Activated CD8-positive, alpha-beta T cell treated with anti-CD3 and anti-CD28 coated beads for 36 hours (primary cell): ENCODE measurements around the gene EXT2. TPM values are rescaled to one million over a fixed set of nuclear protein-coding genes. Genes with fewer than 3 reads are reported as not detected.

ENCODE experiments used
- ATAC-seq: fragments of 200-7000 bp; cut with Tn5 transposase; one replicate; pipeline ENCODE4 v1.10.0; 2021; ENCODE audit warnings: mild to moderate bottlenecking, moderate library complexity
- CTCF ChIA-PET: fragments of 350-600 bp; sonication (Branson Sonifier 250); formaldehyde crosslinking; loops from one replicate; lab custom pipeline; 2021; ENCODE audit warnings: antibody characterized with exemption; lab: Charles Lee
- POLR2A ChIA-PET: fragments of 350-600 bp; sonication (Branson Sonifier 250); formaldehyde crosslinking; loops from one replicate; lab custom pipeline; 2021; ENCODE audit warnings: antibody characterized with exemption; lab: Charles Lee
- DNase-seq: peaks from one replicate; pipeline ENCODE4 v3.0.0-alpha.2; 2020
- H3K27ac Mint-ChIP-seq: one replicate; pipeline ENCODE4 v1.8.0; 2021; ENCODE audit warnings: mild to moderate bottlenecking, mixed read lengths
- H3K27me3 Mint-ChIP-seq: one replicate; pipeline ENCODE4 v1.8.0; 2021; ENCODE audit warnings: mixed read lengths
- H3K36me3 Mint-ChIP-seq: one replicate; pipeline ENCODE4 v1.8.0; 2021; ENCODE audit warnings: low read depth, mixed read lengths
- H3K4me1 Mint-ChIP-seq: one replicate; pipeline ENCODE4 v1.8.0; 2021; ENCODE audit warnings: low read depth, mixed read lengths
- H3K4me3 Mint-ChIP-seq: one replicate; pipeline ENCODE4 v1.8.0; 2021; ENCODE audit warnings: mild to moderate bottlenecking, moderate library complexity, mixed read lengths
- H3K9me3 Mint-ChIP-seq: one replicate; pipeline ENCODE4 v1.8.0; 2021; ENCODE audit warnings: mixed read lengths
- intact Hi-C: fragments of 100-400 bp; cut with micrococcal nuclease; formaldehyde crosslinking; loops from one replicate; pipeline ENCODE4 v1.10.0; 2022
- total RNA-seq, 2 experiments: library from RNA; stranded (reverse); gene quantifications; one replicate each; pipeline ENCODE4 v1.2.3, GENCODE V29; 2021
- TF ChIP-seq, protein P1 (sequence below): fragments of 200-600 bp; IDR thresholded peaks from one replicate; pipeline ENCODE4 v1.8.0; 2022; ENCODE audit warnings: antibody characterized with exemption, mild to moderate bottlenecking

The EXT2 gene
- total RNA-seq, 2 experiments from 2014 or later = 20.0 to 20.2 TPM

DNA sequence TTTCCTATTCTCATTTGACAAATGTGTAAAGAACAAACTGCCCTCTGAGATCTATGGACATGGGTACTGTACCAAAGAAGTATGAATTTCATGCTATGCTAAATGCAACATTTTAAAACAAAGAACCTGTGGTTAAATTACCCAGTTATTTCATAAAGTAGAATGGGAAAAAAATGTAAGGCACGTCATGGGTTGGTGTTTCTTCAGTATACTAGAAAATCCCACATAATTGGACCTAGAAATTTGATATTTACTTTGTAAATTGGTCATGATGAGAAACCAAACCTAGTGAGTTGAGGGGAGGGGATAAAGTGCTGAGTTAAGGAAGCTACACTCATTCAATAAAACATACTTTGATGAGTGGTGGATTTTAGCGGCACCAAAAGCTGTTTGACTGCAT lies 110.4 kb downstream of the EXT2 start:
- Mint-ChIP-seq H3K27me3 (no peaks in the 10 kb centered on the region), H3K9me3 (no peaks in the 10 kb centered on the region), H3K4me1 (no peaks in the 10 kb centered on the region), H3K27ac (no peak overlapping the region), H3K4me3 (no peak overlapping the region), H3K36me3 (peaks cover 43% of the 10 kb centered on the region)
- CTCF ChIA-PET = no interaction called here
- POLR2A ChIA-PET = no interaction called here
- ATAC-seq (no peak), DNase-seq (no peak)
- intact Hi-C loops = no loop called here
- TF ChIP-seq, protein P1, sequence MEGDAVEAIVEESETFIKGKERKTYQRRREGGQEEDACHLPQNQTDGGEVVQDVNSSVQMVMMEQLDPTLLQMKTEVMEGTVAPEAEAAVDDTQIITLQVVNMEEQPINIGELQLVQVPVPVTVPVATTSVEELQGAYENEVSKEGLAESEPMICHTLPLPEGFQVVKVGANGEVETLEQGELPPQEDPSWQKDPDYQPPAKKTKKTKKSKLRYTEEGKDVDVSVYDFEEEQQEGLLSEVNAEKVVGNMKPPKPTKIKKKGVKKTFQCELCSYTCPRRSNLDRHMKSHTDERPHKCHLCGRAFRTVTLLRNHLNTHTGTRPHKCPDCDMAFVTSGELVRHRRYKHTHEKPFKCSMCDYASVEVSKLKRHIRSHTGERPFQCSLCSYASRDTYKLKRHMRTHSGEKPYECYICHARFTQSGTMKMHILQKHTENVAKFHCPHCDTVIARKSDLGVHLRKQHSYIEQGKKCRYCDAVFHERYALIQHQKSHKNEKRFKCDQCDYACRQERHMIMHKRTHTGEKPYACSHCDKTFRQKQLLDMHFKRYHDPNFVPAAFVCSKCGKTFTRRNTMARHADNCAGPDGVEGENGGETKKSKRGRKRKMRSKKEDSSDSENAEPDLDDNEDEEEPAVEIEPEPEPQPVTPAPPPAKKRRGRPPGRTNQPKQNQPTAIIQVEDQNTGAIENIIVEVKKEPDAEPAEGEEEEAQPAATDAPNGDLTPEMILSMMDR = no peak

DNA sequence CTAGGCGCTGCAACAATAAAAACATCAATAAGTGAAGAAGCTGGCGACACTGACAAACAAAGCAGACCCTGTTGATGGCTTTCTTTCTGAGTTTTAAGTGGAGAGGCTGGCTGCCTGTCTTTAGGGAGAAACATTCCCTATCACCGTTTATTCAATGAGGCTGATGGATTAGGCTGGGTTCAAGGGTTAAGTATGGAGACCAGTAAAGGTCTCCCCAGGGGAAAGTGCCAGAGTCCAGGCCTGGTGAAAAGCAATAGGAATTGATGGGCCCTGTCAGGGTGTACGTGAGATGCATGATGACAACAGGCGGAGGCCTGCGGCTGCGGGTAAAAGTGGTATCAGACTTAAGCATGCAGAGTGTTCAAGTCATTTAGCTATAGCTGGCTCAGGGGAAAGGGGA lies 111.8 kb downstream of the EXT2 start:
- intact Hi-C loops = no loop called here

DNA sequence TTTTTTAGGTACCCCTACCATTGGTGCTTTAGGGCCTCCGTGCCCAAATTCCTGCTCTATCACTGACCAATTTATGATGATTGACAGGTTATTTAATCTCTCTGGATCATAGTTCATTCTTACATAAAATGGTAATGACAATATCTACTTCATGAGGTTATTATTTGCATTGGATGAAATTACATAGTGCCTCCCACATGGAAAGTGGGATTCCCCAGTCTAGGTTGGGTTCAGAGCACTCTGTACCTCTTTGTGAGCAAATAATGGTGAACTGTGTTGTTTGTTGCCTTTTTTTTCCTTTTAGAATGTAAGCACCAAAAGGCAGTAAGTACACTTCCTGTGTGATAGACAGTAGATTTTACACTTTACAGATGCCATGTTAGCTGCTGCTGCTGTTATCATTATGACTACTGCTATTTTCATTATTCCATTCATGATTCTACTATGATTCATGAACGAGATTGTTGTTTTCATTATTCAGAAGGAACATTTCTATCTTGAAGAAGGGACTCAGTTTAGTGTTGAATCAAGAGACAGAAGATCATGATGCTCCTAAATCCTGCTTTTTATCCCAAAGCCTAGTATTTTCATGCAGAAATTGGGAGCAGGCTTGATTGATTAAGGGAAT lies 113.6 kb downstream of the EXT2 start:
- no peaks in the 10 kb centered on the region for H3K4me1 Mint-ChIP-seq
- DNase-seq = no peak
- ChIA-PET CTCF (no interaction called here), POLR2A (no interaction called here)
- H3K27ac Mint-ChIP-seq = no peak overlapping the region
- peaks cover 5% of the 10 kb centered on the region for H3K9me3 Mint-ChIP-seq
- no peak overlapping the region for H3K4me3 Mint-ChIP-seq
- ATAC-seq = no peak
- intact Hi-C loops = no loop called here
- no peaks in the 10 kb centered on the region for H3K27me3 Mint-ChIP-seq
- TF ChIP-seq, protein P1 = no peak
- peaks cover 59% of the 10 kb centered on the region for H3K36me3 Mint-ChIP-seq

More for the DNA sequence above, 111.8 kb downstream of the EXT2 start:
- Mint-ChIP-seq H3K4me3 (no peak overlapping the region), H3K27ac (no peak overlapping the region), H3K36me3 (peaks cover 50% of the 10 kb centered on the region), H3K4me1 (no peaks in the 10 kb centered on the region), H3K9me3 (peaks cover 2% of the 10 kb centered on the region), H3K27me3 (no peaks in the 10 kb centered on the region)
- CTCF ChIA-PET = interaction anchor here (1.2 kb wide), 1 partner anchor 141 kb away, joined by 3 read pairs; the partner anchor contains the start of gene ACCS
- TF ChIP-seq, protein P1 = no peak
- POLR2A ChIA-PET = no interaction called here
- ATAC-seq (no peak), DNase-seq (no peak)

DNA sequence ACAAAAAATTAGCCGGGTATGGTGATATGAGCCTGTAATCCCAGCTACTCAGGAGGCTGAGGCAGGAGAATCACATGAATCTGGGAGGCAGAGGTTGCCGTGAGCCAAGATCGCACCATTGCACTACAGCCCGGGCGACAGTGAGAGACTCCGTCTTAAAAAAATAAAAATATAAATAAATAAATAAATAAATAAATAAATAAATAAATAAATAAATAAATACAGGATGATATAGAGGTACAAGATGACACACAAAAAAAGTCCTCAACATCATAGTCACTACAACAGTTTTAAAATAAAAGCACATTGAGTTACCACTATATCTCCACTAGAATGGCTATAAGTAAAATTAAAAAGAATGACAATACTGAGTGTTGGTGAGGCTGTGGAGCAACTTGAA lies 116.7 kb downstream of the EXT2 start:
- Mint-ChIP-seq H3K27ac (no peak overlapping the region), H3K27me3 (no peaks in the 10 kb centered on the region), H3K36me3 (peaks cover 49% of the 10 kb centered on the region)

DNA sequence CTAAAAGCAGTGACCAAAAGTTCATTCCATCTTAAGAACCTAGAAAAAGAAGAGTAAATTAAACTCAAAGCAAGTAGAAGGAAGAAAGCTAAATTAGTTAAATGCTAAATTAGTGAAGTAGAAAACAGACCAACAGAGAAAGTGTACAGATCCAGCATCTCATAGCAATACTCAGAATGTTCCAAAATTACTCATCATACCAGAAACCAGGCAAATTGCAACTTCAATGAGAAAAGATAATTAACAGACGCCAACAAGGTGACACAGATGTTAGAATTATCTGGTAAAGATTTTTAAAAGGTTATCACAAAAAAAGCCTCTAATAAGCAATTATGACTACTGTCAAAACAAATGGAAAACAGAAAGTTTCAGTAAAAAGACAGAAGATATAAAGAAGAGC lies 117.7 kb downstream of the EXT2 start:
- TF ChIP-seq, protein P1 = no peak
- H3K27ac Mint-ChIP-seq = no peak overlapping the region
- ChIA-PET CTCF (interaction anchor here (1.7 kb wide), 1 partner anchor 323 kb away, joined by 4 read pairs; no protein-coding TSS in a partner anchor), POLR2A (no interaction called here)
- H3K36me3 Mint-ChIP-seq = peaks cover 42% of the 10 kb centered on the region
- no peaks in the 10 kb centered on the region for H3K4me1 Mint-ChIP-seq
- DNase-seq (no peak), ATAC-seq (no peak)
- intact Hi-C loops = no loop called here
- peaks cover 5% of the 10 kb centered on the region for H3K9me3 Mint-ChIP-seq
- no peak overlapping the region for H3K4me3 Mint-ChIP-seq
- H3K27me3 Mint-ChIP-seq = no peaks in the 10 kb centered on the region

More for the DNA sequence above, 116.7 kb downstream of the EXT2 start:
- no peak overlapping the region for H3K4me3 Mint-ChIP-seq
- H3K9me3 Mint-ChIP-seq = peaks cover 5% of the 10 kb centered on the region
- no peak for ATAC-seq
- no peaks in the 10 kb centered on the region for H3K4me1 Mint-ChIP-seq
- DNase-seq = no peak
- TF ChIP-seq, protein P1 = no peak
- ChIA-PET POLR2A (no interaction called here), CTCF (interaction anchor here (1.7 kb wide), 1 partner anchor 322 kb away, joined by 4 read pairs; no protein-coding TSS in a partner anchor)
- intact Hi-C loops = no loop called here
